HG02840 (cell line): ENCODE measurements around the gene CEP250.
"Not testable (repeated sequence)": the region's sequence is repeated elsewhere in the genome, so short reads cannot be mapped to it uniquely, and the experiment has no call there.

ENCODE experiments used
- ATAC-seq: cut with Tn5 transposase; IDR thresholded peaks from one replicate; pipeline ENCODE4 v1.9.1; 2021; ENCODE audit warnings: mild to moderate bottlenecking, moderate library complexity, moderate number of reproducible peaks; ENCODE audit not compliant: unreplicated experiment, low FRiP score

CEP250 gene

GRCh38 chr20:35515949-35516645, 60.7 kb downstream of the CEP250 start:
- ATAC-seq: no peak

- no peak for ATAC-seq
These were observed 61.7 kb downstream of the CEP250 start for GRCh38 chr20:35517125-35517524.

- not testable (repeated sequence) for ATAC-seq
These were observed 62.4 kb downstream of the CEP250 start for GRCh38 chr20:35517767-35518166.

GRCh38 chr20:35518955-35519354, 63.6 kb downstream of the CEP250 start:
- ATAC-seq: no peak

- ATAC-seq: no peak
These were observed 68.0 kb downstream of the CEP250 start for GRCh38 chr20:35523298-35523888.

- no peak for ATAC-seq
These were observed 70.2 kb downstream of the CEP250 start for GRCh38 chr20:35525639-35526038.

- no peak for ATAC-seq
These were observed 71.8 kb downstream of the CEP250 start for GRCh38 chr20:35527122-35527769.

- no peak for ATAC-seq
These were observed 74.2 kb downstream of the CEP250 start, which contains the start of gene C20orf173 for GRCh38 chr20:35529552-35529951. TSS of gene C20orf173 (minus strand) at chr20:35529652. CDS start at chr20:35529373, 279 bp downstream.

GRCh38 chr20:35539756-35540212, 84.4 kb downstream of the CEP250 start:
- ATAC-seq: no peak

GRCh38 chr20:35541118-35541782, 85.9 kb downstream of the CEP250 start:
- no peak for ATAC-seq

GRCh38 chr20:35541783-35542662, 86.6 kb downstream of the CEP250 start, which contains the start of gene ERGIC3:
TSS of gene ERGIC3 (plus strand) at chr20:35542078. CDS start at chr20:35542098, 20 bp downstream.
- peak; percentile 77 for ATAC-seq

GRCh38 chr20:35542990-35543389, 87.6 kb downstream of the CEP250 start:
- no peak for ATAC-seq

GRCh38 chr20:35544436-35544835, 89.0 kb downstream of the CEP250 start:
- ATAC-seq: no peak

GRCh38 chr20:35544941-35545340, 89.5 kb downstream of the CEP250 start:
- ATAC-seq: not testable (repeated sequence)

GRCh38 chr20:35546127-35546526, 90.7 kb downstream of the CEP250 start:
- no peak for ATAC-seq

- ATAC-seq: no peak
These were observed 91.9 kb downstream of the CEP250 start for GRCh38 chr20:35547329-35547728.

GRCh38 chr20:35551503-35551902, 96.1 kb downstream of the CEP250 start:
- ATAC-seq: no peak

GRCh38 chr20:35552914-35553313, 97.5 kb downstream of the CEP250 start:
- ATAC-seq: no peak

- ATAC-seq: not testable (repeated sequence)
These were observed 100.1 kb downstream of the CEP250 start for GRCh38 chr20:35555461-35555860.
